ENCODE measurements around the gene PI4KA.
A peak's percentile ranks its signal among the peaks of the same experiment; 100 is the strongest.

Gene PI4KA

GRCh38 chr22:20785415-20785814 is 73.2 kb downstream of the PI4KA start:
- in situ Hi-C loops (cut with HindIII; ENCODE audit: low sequenced_read_pairs) = no loop called here
- H3K4me3 ChIP-seq (ENCODE audit: low read depth, low read length) = no peak overlapping the region
- TF ChIP-seq CTCF (IDR thresholded peaks at IDR 0.05; ENCODE audit: low read depth, low read length, missing control alignments) = no peak
- no peak for DNase-seq (ENCODE audit: low read depth)

GRCh38 chr22:20783844-20784723 is 74.5 kb downstream of the PI4KA start:
- peak; percentile 88 for TF ChIP-seq CTCF (IDR thresholded peaks at IDR 0.05; ENCODE audit: low read depth, low read length, missing control alignments)
- in situ Hi-C loops (cut with HindIII; ENCODE audit: low sequenced_read_pairs) = no loop called here
- DNase-seq (ENCODE audit: low read depth) = peak; percentile 51
- H3K4me3 ChIP-seq (ENCODE audit: low read depth, low read length) = no peak overlapping the region

- no peak for DNase-seq (ENCODE audit: low read depth)
- in situ Hi-C loops (cut with HindIII; ENCODE audit: low sequenced_read_pairs) = no loop called here
- no peak overlapping the region for H3K4me3 ChIP-seq (ENCODE audit: low read depth, low read length)
- no peak for TF ChIP-seq CTCF (IDR thresholded peaks at IDR 0.05; ENCODE audit: low read depth, low read length, missing control alignments)
Observed at GRCh38 chr22:20783300-20783673, 75.3 kb downstream of the PI4KA start.

- in situ Hi-C loops (cut with HindIII; ENCODE audit: low sequenced_read_pairs) = no loop called here
- H3K4me3 ChIP-seq (ENCODE audit: low read depth, low read length) = no peak overlapping the region
- TF ChIP-seq CTCF (IDR thresholded peaks at IDR 0.05; ENCODE audit: low read depth, low read length, missing control alignments) = no peak
- DNase-seq (ENCODE audit: low read depth) = no peak
Observed at GRCh38 chr22:20782596-20783299, 75.9 kb downstream of the PI4KA start.

GRCh38 chr22:20782083-20782482 is 76.5 kb downstream of the PI4KA start:
- no peak for DNase-seq (ENCODE audit: low read depth)
- in situ Hi-C loops (cut with HindIII; ENCODE audit: low sequenced_read_pairs) = no loop called here
- TF ChIP-seq CTCF (IDR thresholded peaks at IDR 0.05; ENCODE audit: low read depth, low read length, missing control alignments) = no peak

GRCh38 chr22:20781272-20781990 is 77.2 kb downstream of the PI4KA start:
- no peak for TF ChIP-seq CTCF (IDR thresholded peaks at IDR 0.05; ENCODE audit: low read depth, low read length, missing control alignments)
- no peak overlapping the region for H3K4me3 ChIP-seq (ENCODE audit: low read depth, low read length)
- in situ Hi-C loops (cut with HindIII; ENCODE audit: low sequenced_read_pairs) = no loop called here
- DNase-seq (ENCODE audit: low read depth) = no peak

More at GRCh38 chr22:20782083-20782482, 76.5 kb downstream of the PI4KA start:
- H3K4me3 ChIP-seq (ENCODE audit: low read depth, low read length) = no peak overlapping the region
